B cell (primary cell): ENCODE measurements around the gene BUB3. TPM values are rescaled to one million over a fixed set of nuclear protein-coding genes. Genes with fewer than 3 reads are reported as not detected.
A peak's percentile ranks its signal among the peaks of the same experiment; 100 is the strongest.

ENCODE experiments used
- ATAC-seq: fragments of 200-7000 bp; cut with Tn5 transposase; one replicate; pipeline ENCODE4 v1.10.0; 2021; ENCODE audit warnings: low read depth, mild to moderate bottlenecking, moderate number of reproducible peaks, moderate library complexity
- CTCF ChIA-PET: fragments of 350-600 bp; sonication (Branson Sonifier 250); formaldehyde crosslinking; loops from one replicate; lab custom pipeline; 2021; ENCODE audit warnings: antibody characterized with exemption, inconsistent platforms; lab: Charles Lee
- POLR2A ChIA-PET: fragments of 350-600 bp; sonication (Branson Sonifier 250); formaldehyde crosslinking; loops from one replicate; lab custom pipeline; 2021; ENCODE audit warnings: antibody characterized with exemption; lab: Charles Lee
- DNase-seq: peaks from one replicate; pipeline ENCODE4 v3.0.0; 2013
- H2AFZ ChIP-seq: 2 replicates; pipeline ENCODE4 v1.6.1; 2012; ENCODE audit warnings: mild to moderate bottlenecking, low read depth, low read length; ENCODE audit not compliant: insufficient read depth, poor library complexity, severe bottlenecking
- H3K27ac ChIP-seq, 2 donors: 1 replicate in 1 of 2; 2 replicates in 1 of 2; pipeline ENCODE4 v1.5.1; 2012 to 2013; ENCODE audit warnings: low read length in 2 of 2, mild to moderate bottlenecking in 2 of 2, moderate library complexity in 1 of 2
- H3K27me3 ChIP-seq, 4 experiments: fragments of 200-600 bp in 1 of 4; sonication (generic) in 1 of 4; replicated peaks in 1 of 4; 1 replicate in 2 of 4; 2 replicates in 2 of 4; pipeline versions ENCODE4 v1.6.1 to v1.7.0; 2013 to 2016; ENCODE audit warnings: low read length in 3 of 4, mild to moderate bottlenecking in 2 of 4, mixed read lengths in 1 of 4, moderate library complexity in 1 of 4; ENCODE audit not compliant: insufficient read depth in 4 of 4, control insufficient read depth in 3 of 4; ENCODE audit errors: control extremely low read depth in 1 of 4
- H3K36me3 ChIP-seq, 2 experiments: replicated peaks in 1 of 2; 1 replicate in 1 of 2; 2 replicates in 1 of 2; pipeline versions ENCODE4 v1.6.1 to v1.7.1; 2013; ENCODE audit warnings: low read length in 1 of 2; ENCODE audit not compliant: insufficient read depth in 2 of 2, control insufficient read depth in 1 of 2; ENCODE audit errors: control extremely low read depth in 1 of 2, extremely low read depth in 1 of 2
- H3K4me1 ChIP-seq, 2 donors: fragments of 200-600 bp in 1 of 2; sonication (generic) in 1 of 2; 1 replicate in 1 of 2; 2 replicates in 1 of 2; pipeline versions ENCODE4 v1.5.1 to v1.6.1; 2013 to 2017; ENCODE audit warnings: low read length in 2 of 2; ENCODE audit not compliant: control insufficient read depth in 2 of 2, insufficient read depth in 2 of 2
- H3K4me2 ChIP-seq: replicated peaks from 2 replicates; pipeline ENCODE3; 2012; ENCODE audit warnings: mild to moderate bottlenecking, low read depth, low read length; ENCODE audit not compliant: poor library complexity, severe bottlenecking
- H3K4me3 ChIP-seq, 5 experiments: fragments of 200-600 bp in 1 of 5; sonication (generic) in 1 of 5; 1 replicate in 3 of 5; 2 replicates in 2 of 5; pipeline versions ENCODE4 v1.5.1 to v1.7.0; 2011 to 2016; ENCODE audit warnings: low read length in 4 of 5, mild to moderate bottlenecking in 4 of 5, low read depth in 2 of 5, control low read depth in 1 of 5, moderate library complexity in 1 of 5; ENCODE audit not compliant: insufficient read depth in 1 of 5; ENCODE audit errors: control extremely low read depth in 1 of 5, extremely low read depth in 1 of 5
- H3K79me2 ChIP-seq: fragments of 200-600 bp; sonication (generic); one replicate; pipeline ENCODE4 v1.6.0; 2016; ENCODE audit warnings: low read length; ENCODE audit not compliant: control insufficient read depth, insufficient read depth
- H3K9ac ChIP-seq: fragments of 200-600 bp; sonication (generic); 2 replicates; pipeline ENCODE4 v1.6.1; 2017; ENCODE audit warnings: mild to moderate bottlenecking, low read length, moderate library complexity
- H3K9me3 ChIP-seq, 3 donors: one replicate each; pipeline versions ENCODE4 v1.6.1 to v1.7.1; 2013; ENCODE audit warnings: low read length in 2 of 3; ENCODE audit not compliant: control insufficient read depth in 2 of 3, insufficient read depth in 1 of 3; ENCODE audit errors: control extremely low read depth in 1 of 3
- H4K20me1 ChIP-seq: 2 replicates; pipeline ENCODE4 v1.6.0; 2012; ENCODE audit warnings: mild to moderate bottlenecking, low read length; ENCODE audit not compliant: insufficient read depth, control insufficient read depth, poor library complexity, severe bottlenecking
- H3K27ac Mint-ChIP-seq: one replicate; pipeline ENCODE4 v1.8.0; 2021; ENCODE audit warnings: mixed read lengths
- H3K27me3 Mint-ChIP-seq: one replicate; pipeline ENCODE4 v1.8.0; 2021; ENCODE audit warnings: mixed read lengths
- H3K4me1 Mint-ChIP-seq: one replicate; pipeline ENCODE4 v1.8.0; 2021; ENCODE audit warnings: mixed read lengths
- H3K4me3 Mint-ChIP-seq: one replicate; pipeline ENCODE4 v1.8.0; 2021; ENCODE audit warnings: mixed read lengths
- H3K9me3 Mint-ChIP-seq: one replicate; pipeline ENCODE4 v1.8.0; 2022; ENCODE audit warnings: mixed read lengths; ENCODE audit not compliant: insufficient read depth
- CTCF ChIP-seq: fragments of 200-600 bp; IDR thresholded peaks from one replicate; pipeline ENCODE4 v1.8.0; 2022; ENCODE audit warnings: antibody characterized with exemption, mild to moderate bottlenecking
- EZH2 ChIP-seq: IDR thresholded peaks from 2 replicates; pipeline ENCODE4 v1.6.1; 2012; ENCODE audit warnings: borderline replicate concordance, low read depth, mild to moderate bottlenecking, moderate library complexity, low read length; ENCODE audit not compliant: insufficient read depth, poor library complexity, severe bottlenecking
- WGBS: methylation state at CpG from one replicate; pipeline ENCODE4 v1.1.5; 2013; ENCODE audit warnings: missing lambda C conversion rate; ENCODE audit not compliant: insufficient coverage; 5-methylcytosine and 5-hydroxymethylcytosine counted together
- intact Hi-C: fragments of 100-400 bp; cut with micrococcal nuclease; formaldehyde crosslinking; loops from one replicate; pipeline ENCODE4 v1.10.0; 2022
- polyA plus RNA-seq: library from polyadenylated mRNA; depleted of rRNA; stranded (reverse); fragments of >200 nt; gene quantifications from 2 replicates; pipeline ENCODE4 v1.2.3, GENCODE V29; 2012
- total RNA-seq, 2 donors: library from RNA; stranded (reverse); fragments of 120-200 nt in 1 of 2; gene quantifications; 1 replicate in 1 of 2; 2 replicates in 1 of 2; pipeline versions ENCODE4 v1.2.3 to v1.2.4, GENCODE V29; 2013 to 2022

BUB3 gene
- total and polyA plus RNA-seq, 2 donors (not counting 1 experiment from before 2014, with no cell fraction given): 112 to 113 TPM

GRCh38 chr10:123134343-123134914, 19.8 kb upstream of the BUB3 start:
- Histone ChIP-seq H2AFZ (peak overlapping the region; percentile 41), H3K4me1 (peaks cover 49 to 59% of the 10 kb centered on the region in 2 donors), H3K4me2 (peak overlapping the region; percentile 83), H3K9ac (no peak overlapping the region), H3K4me3 (no peak overlapping the region), H3K36me3 (no peaks in the 10 kb centered on the region), H3K27me3 (peaks cover 0 to 88% (median 73%) of the 10 kb centered on the region in 4 experiments), H3K27ac (no peak overlapping the region), H4K20me1 (no peaks in the 10 kb centered on the region), H3K9me3 (peaks cover 6 to 60% (median 25%) of the 10 kb centered on the region in 3 donors), H3K79me2 (no peaks in the 10 kb centered on the region)
- POLR2A ChIA-PET: interaction anchor here (1.3 kb wide), 1 partner anchor 15 kb away, joined by 3 read pairs; no protein-coding TSS in a partner anchor
- H3K27ac Mint-ChIP-seq: peak overlapping the region; percentile 42
- 10% methylated on average over 42 of the region's 42 CpGs for WGBS
- H3K4me1 Mint-ChIP-seq: peaks cover 33% of the 10 kb centered on the region
- ATAC-seq (no peak), DNase-seq (peak; percentile 54)
- intact Hi-C loops: no loop called here
- peaks cover 65% of the 10 kb centered on the region for H3K27me3 Mint-ChIP-seq
- no peak for TF ChIP-seq CTCF
- TF ChIP-seq EZH2: no peak
- H3K4me3 Mint-ChIP-seq: peak overlapping the region; percentile 57
- H3K9me3 Mint-ChIP-seq: no peaks in the 10 kb centered on the region
- CTCF ChIA-PET: interaction anchor here (0.9 to 4.3 kb wide), 9 partner anchors 11 to 429 kb away, joined by 3 to 32 read pairs (median 3); partner anchors contain the start of gene BUB3

- Histone ChIP-seq H3K4me2 (peak overlapping the region; percentile 83), H3K36me3 (no peaks in the 10 kb centered on the region), H3K9me3 (peaks cover 6 to 65% (median 29%) of the 10 kb centered on the region in 3 donors), H3K27me3 (peaks cover 0 to 89% (median 73%) of the 10 kb centered on the region in 4 experiments), H3K27ac (no peak overlapping the region), H3K4me3 (peak overlapping the region in 2 of 5 experiments; percentile 32 to 60), H2AFZ (peak overlapping the region; percentile 41), H3K9ac (peak overlapping the region; percentile 44), H4K20me1 (no peaks in the 10 kb centered on the region), H3K79me2 (no peaks in the 10 kb centered on the region), H3K4me1 (peaks cover 50 to 64% of the 10 kb centered on the region in 2 donors)
- no peak for DNase-seq
- H3K27ac Mint-ChIP-seq: no peak overlapping the region
- ChIA-PET CTCF (interaction anchor here (1.2 to 4.3 kb wide), 5 partner anchors 10 to 424 kb away, joined by 3 to 32 read pairs (median 22); partner anchors contain the start of gene BUB3), POLR2A (no interaction called here)
- peaks cover 35% of the 10 kb centered on the region for H3K4me1 Mint-ChIP-seq
- WGBS: 10% methylated on average over 43 of the region's 46 CpGs
- TF ChIP-seq EZH2 (peak; percentile 15), CTCF (no peak)
- peak overlapping the region; percentile 57 for H3K4me3 Mint-ChIP-seq
- no peak for ATAC-seq
- intact Hi-C loops: no loop called here
- H3K27me3 Mint-ChIP-seq: peaks cover 65% of the 10 kb centered on the region
- H3K9me3 Mint-ChIP-seq: no peaks in the 10 kb centered on the region
Observed at GRCh38 chr10:123134915-123135414, 19.2 kb upstream of the BUB3 start.
